ENCODE measurements around the gene SYNDIG1.
"Not testable (repeated sequence)": the region's sequence is repeated elsewhere in the genome, so short reads cannot be mapped to it uniquely, and the experiment has no call there.

Gene SYNDIG1

GRCh38 chr20:24492031-24492607, 22.7 kb downstream of the SYNDIG1 start:
- DNase-seq (ENCODE audit: low read depth in 2 of 3, low spot score in 2 of 3): no peak

DNA sequence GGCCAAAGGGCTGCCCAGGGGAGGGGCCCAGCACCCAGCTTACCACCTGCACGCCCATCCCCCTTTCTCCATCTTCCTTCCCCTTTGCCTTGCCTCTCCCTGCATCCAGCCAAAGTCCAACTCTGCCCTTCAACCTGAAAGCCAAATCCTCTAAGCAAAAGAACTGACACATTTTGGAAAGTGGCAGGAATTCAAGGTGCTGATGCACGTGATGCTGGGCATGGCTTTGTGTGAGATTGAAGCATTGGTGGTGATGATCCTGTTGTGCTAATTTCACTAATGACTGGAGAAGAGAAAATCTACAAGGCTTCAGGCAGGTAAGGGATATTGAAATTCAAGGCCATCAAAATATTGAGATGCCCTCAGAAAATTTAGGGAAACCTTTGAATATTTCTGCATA, 23.3 kb downstream of the SYNDIG1 start:
- DNase-seq (ENCODE audit: low read depth in 2 of 3, low spot score in 2 of 3): no peak

DNA sequence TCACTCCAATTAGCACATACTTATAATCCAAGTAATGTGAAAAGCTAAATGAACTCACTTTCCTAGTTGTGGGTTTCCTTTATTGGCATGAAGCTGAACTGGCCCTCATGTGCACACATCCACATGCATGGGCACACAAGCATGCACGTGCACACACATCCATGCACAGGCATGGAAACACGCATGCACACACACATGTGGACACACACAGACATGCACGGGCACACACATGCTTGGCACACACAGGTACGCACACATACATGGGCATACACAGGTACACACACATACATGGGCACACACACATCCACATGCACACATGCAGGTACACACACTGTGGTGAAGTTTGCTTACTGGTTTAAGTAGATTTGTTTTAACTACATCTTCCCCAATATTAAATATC, 23.8 kb downstream of the SYNDIG1 start:
- no peak for DNase-seq (ENCODE audit: low read depth in 2 of 3, low spot score in 2 of 3)

DNA sequence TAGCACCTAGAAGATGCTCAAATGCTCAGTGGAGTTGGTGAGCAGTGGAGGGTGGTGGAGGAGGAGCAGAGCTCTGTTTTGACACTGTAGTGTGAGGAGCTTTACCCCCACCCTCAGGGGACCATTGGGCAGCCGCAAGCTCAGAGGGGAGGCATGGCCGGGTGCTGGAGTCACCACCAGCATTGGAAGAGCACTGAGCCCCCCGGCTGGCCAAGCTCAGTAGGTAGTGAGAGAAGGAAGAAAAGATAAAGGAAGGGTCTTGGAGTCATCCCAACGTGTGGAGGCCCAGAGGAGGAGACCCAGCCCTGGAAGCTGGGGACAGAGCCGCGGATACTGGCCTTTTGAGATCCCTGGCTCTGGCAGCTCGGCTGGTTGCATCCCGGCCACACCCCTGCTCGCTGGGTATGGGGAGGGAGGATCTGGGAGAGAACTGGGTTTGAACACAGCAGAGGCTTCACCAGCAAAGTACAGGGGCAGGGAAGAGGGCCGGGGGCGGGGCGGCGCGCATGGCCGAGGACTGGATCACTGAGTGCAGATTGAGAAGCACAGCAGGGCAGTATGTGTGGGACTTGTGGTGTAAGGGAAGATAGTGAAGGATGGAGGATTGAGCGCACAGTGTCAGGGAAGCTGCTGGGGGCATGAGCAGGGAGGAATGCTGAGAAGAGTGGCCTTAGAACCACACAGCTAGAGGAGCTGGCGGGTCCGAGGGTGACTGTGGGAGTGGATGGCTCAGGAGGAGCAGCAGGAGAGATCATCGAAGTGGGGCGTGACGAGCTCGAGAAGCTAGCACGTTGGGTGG, 24.4 kb downstream of the SYNDIG1 start:
- DNase-seq (ENCODE audit: low read depth in 2 of 3, low spot score in 2 of 3): no peak

GRCh38 chr20:24494460-24494920, 25.1 kb downstream of the SYNDIG1 start:
- DNase-seq (ENCODE audit: low read depth in 2 of 3, low spot score in 2 of 3): no peak

GRCh38 chr20:24495266-24495665, 25.8 kb downstream of the SYNDIG1 start:
- no peak for DNase-seq (ENCODE audit: low read depth in 2 of 3, low spot score in 2 of 3)

DNA sequence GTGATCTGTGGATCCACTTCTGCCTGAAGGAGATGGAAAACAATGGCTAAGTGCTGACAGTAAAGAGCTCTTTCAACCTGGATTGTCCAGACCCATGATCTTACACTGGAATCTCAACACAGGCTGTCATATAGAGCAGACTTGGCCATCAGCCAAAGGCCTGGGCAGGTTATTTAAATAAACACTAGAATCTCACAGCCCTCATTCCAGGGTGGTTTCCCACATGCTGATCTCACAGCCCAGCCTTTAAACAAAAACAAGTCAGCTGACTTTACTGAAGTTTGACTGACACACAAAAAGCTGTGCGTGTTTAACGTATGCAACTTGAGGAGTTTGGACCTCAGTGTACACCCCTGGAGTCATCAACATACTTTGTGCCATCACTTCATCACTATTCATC, 28.4 kb downstream of the SYNDIG1 start:
- DNase-seq (ENCODE audit: low read depth in 2 of 3, low spot score in 2 of 3): no peak

DNA sequence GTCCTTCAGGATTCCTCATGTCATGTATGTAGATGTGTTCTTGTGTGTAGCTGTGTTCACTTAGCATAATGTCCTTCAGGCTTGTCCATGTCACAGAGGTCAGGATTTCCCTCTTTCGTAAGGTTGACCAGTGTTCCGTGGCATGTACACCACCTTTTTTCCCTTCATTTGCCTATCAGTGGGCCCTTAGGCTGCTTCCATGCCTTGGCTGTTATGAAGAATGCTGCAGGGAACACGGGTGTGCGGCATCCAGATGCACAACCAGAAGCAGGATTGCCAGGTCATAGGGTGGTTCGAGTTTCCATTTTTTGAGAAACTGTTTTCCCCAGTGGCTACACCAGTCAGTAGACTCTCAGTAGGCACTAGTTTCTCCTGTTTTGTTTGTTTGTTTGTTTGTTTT, 29.2 kb downstream of the SYNDIG1 start:
- DNase-seq (ENCODE audit: low read depth in 2 of 3, low spot score in 2 of 3): no peak

DNA sequence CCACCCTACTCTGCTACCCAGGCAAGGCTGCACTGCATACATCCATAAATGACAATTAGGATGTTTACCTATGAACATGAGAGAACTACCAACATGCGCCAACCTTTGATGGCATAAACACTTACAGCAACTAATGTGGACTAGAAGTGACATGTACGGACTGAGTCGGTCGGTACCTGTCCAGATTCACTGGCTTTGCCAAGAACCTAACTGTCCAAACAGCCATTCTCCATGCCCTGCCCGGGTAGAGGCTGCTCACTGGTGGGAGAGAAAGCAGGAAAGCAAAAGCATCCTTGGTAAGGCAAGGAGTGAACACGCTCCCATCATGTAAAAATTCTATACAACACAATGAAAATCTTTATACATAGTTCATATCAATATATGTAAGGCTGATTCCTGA, 30.0 kb downstream of the SYNDIG1 start:
- DNase-seq (ENCODE audit: low read depth in 2 of 3, low spot score in 2 of 3): no peak

DNA sequence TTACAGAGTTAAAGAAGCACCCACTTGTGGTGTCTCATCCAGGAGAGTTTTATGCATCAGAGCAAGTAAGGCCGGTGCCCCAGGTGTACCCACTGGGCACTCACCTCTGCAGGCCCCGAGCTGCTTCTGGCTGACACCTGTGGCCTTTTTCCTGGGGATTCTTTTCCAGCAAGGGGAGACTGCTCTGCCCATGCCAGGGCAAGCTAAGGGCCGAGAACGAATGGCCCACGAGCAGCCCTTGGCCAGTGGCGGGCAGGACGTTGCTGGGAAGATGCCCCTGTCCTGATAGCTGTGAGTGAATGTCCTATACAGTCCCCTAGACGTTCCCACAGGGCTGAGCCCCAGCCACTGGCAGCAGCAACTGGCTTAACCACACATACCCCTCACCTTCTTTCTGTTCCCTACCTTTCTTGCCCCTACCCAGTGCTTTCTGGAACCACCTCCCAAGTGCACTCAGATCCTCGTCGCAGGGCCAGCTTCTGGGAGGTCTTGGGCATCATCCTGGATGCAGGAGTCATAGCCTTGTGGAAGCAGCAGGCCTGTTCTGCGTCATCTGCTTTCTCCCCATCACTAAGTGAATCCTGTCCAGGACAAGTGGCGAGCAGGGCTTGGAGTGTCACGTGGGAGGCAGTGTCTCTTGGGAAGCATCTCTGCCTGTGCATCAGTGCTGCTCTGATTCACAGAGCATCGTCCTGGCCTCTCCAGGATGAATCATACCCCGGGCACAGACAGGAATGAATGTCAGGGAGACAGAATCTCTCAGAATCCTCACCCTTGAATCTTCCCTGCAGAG, 32.5 kb downstream of the SYNDIG1 start:
- DNase-seq (ENCODE audit: low read depth in 2 of 3, low spot score in 2 of 3): no peak

DNA sequence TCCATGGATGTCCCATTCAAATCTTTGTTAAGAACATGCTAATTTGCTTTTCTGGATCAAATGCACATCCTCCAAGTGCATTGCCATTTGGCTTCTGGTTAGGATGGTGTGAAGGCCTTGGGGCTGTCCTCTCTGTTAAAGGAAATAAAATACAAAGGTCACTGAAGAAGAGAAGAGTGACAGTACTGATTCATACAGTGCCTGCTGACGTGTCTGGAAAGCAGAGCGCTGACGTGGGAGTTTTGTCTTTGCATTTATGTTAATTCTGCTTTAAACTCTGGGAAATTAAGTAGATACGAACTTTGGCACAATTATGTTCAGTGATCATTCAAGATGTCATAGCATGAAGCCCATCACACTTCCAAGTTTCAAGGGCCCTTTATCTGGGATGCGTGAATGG, 33.2 kb downstream of the SYNDIG1 start:
- DNase-seq (ENCODE audit: low read depth in 2 of 3, low spot score in 2 of 3): no peak

GRCh38 chr20:24503352-24503931, 34.0 kb downstream of the SYNDIG1 start:
- DNase-seq (ENCODE audit: low read depth in 2 of 3, low spot score in 2 of 3): no peak

- DNase-seq (ENCODE audit: low read depth in 2 of 3, low spot score in 2 of 3): no peak
Observed at GRCh38 chr20:24504331-24505285, 35.2 kb downstream of the SYNDIG1 start.

- no peak for DNase-seq (ENCODE audit: low read depth in 2 of 3, low spot score in 2 of 3)
Observed at GRCh38 chr20:24506146-24506545, 36.7 kb downstream of the SYNDIG1 start.

DNA sequence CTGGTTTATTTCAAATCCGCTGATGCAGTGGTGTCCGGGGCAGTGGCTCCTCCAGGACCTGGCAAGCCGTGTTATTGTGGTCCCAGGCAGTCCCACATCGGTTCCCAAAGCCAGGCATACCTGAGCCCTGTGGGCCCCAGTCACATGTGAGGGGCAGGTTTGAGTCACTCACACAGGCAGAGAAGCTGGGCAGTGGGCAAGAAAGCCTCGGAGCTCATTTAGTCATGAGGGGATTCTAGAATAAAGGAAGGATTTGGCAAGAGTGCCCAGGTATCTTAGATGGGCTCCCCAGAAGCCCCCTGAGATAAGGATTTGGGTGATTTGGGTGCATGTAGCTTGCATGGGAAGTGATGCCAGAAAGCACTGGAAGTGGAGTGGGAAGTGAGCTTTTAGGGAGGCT, 37.3 kb downstream of the SYNDIG1 start:
- no peak for DNase-seq (ENCODE audit: low read depth in 2 of 3, low spot score in 2 of 3)

DNA sequence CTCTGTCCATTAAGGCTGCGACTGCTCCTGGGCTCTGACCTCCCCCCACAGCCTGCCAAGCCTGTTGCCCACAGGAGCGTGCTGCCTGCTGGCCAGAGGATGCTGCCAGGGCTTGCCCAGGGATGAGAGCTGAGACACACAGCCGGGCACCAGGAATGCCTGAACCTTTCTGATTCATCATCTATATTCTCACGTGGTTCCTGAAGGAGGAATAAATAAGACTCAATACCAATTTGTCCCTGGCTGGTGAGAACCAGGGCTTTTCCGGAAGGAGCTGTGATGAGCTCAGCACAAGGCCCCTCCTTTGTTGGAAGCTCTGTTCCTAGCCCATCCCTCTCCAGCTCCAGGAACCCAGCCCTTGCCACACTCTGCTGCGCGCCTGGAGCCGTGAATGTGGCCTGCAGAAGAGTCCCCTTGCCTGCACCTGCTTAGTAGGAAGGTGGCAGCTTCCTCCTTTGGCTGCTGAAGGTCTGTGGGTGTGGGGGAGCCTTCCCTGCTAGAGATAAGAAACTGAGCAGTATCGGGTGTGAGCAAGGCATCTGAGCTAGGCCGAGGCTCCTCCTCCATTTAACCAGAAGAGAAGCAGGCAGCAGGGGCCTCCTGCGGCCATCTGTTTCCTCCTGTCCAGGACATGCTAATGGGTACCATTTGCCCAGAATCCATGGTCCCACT, 37.9 kb downstream of the SYNDIG1 start:
- no peak for DNase-seq (ENCODE audit: low read depth in 2 of 3, low spot score in 2 of 3)

GRCh38 chr20:24512441-24512840, 43.0 kb downstream of the SYNDIG1 start:
- DNase-seq (ENCODE audit: low read depth in 2 of 3, low spot score in 2 of 3): not testable (repeated sequence)

- no peak for DNase-seq (ENCODE audit: low read depth in 2 of 3, low spot score in 2 of 3)
Observed at GRCh38 chr20:24518515-24518914, 49.1 kb downstream of the SYNDIG1 start.

DNA sequence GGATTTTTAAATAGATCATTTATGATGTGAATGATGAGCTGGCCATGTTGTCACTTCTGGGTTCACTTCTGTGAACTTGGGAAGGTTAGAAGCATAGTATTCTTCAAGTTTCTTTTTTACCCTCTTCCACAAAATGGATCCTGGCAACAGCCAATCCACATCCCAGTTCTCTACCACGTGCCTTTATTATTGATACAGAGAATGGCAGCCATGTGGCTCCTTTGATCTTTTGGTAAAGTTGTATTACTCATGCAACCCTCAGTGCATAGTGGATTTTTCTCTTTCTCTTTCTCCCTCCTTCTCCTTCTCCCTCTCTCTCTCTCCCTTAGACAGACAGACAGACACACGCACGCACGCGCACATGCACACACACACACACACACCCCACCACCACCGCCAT, 50.0 kb downstream of the SYNDIG1 start:
- no peak for DNase-seq (ENCODE audit: low read depth in 2 of 3, low spot score in 2 of 3)

DNA sequence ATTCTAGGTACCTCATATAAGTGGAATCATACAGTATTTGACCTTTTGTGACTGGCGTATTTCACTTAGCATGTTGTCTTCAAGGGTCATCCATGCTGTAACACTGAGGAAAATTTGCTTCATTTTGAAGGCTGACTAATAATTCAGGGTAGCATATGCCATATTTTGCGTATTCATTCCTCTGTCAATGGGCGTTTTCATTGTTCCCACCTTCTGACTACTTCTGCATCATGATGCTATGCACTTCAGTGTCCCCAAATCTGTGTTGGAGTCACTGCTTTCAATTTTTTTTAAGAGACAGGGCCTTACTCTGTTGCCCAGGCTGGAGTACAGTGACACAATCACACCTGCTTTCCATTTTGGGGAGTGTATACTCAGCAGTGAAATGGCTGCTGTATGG, 51.6 kb downstream of the SYNDIG1 start:
- no peak for DNase-seq (ENCODE audit: low read depth in 2 of 3, low spot score in 2 of 3)
